Prostate gland (tissue), 2 donors: ENCODE results near the gene LATS2.

ENCODE experiments used
- POLR2A ChIP-seq: fragments of 450-650 bp; IDR thresholded peaks from one replicate; pipeline ENCODE4 v1.6.1; 2016; ENCODE audit warnings: antibody characterized with exemption, mild to moderate bottlenecking
- POLR2AphosphoS5 ChIP-seq: sonication (generic); formaldehyde crosslinking; IDR thresholded peaks from one replicate; pipeline ENCODE4 v1.6.1; 2017; ENCODE audit warnings: antibody characterized with exemption
- TF ChIP-seq, protein P1 (sequence below), 4 experiments: fragments of 200-600 bp in 2 of 4; fragments of 450-650 bp in 2 of 4; sonication (generic) in 2 of 4; IDR thresholded peaks; 1 replicate in 3 of 4; 2 replicates in 1 of 4; pipeline ENCODE4 v1.5.1; 2016 to 2019; ENCODE audit warnings: antibody characterized with exemption in 4 of 4, mild to moderate bottlenecking in 2 of 4, moderate library complexity in 2 of 4

DNA sequence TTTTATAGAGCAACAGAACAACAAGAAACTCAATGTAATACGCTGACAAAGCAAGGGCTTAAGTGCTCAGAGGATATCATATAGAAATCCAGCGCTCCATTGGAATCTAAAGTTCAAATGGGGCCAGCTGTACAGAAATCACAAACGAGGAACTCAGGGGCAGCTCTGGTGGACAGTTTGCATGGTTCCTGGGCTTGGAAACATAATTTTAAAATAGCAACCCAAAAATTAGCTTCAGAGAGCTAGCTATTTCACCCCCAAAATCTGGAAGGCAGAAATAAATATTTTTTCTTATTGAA, 19.2 kb upstream of the LATS2 start:
- TF ChIP-seq, protein P1, sequence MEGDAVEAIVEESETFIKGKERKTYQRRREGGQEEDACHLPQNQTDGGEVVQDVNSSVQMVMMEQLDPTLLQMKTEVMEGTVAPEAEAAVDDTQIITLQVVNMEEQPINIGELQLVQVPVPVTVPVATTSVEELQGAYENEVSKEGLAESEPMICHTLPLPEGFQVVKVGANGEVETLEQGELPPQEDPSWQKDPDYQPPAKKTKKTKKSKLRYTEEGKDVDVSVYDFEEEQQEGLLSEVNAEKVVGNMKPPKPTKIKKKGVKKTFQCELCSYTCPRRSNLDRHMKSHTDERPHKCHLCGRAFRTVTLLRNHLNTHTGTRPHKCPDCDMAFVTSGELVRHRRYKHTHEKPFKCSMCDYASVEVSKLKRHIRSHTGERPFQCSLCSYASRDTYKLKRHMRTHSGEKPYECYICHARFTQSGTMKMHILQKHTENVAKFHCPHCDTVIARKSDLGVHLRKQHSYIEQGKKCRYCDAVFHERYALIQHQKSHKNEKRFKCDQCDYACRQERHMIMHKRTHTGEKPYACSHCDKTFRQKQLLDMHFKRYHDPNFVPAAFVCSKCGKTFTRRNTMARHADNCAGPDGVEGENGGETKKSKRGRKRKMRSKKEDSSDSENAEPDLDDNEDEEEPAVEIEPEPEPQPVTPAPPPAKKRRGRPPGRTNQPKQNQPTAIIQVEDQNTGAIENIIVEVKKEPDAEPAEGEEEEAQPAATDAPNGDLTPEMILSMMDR (IDR thresholded peaks at IDR 0.05), result no peak
- TF ChIP-seq POLR2A (no peak), POLR2AphosphoS5 (no peak)
